Uterus (tissue), 2 donors: ENCODE results near the gene SPACA5B.

Experiments
- CTCF ChIP-seq, 4 experiments: fragments of 200-600 bp in 2 of 4; fragments of 450-650 bp in 2 of 4; sonication (generic) in 2 of 4; IDR thresholded peaks; one replicate each; pipeline ENCODE4 v1.5.1; 2016 to 2019; ENCODE audit warnings: antibody characterized with exemption in 4 of 4, mild to moderate bottlenecking in 2 of 4, moderate library complexity in 1 of 4
- POLR2A ChIP-seq, 2 donors: fragments of 450-650 bp; IDR thresholded peaks; one replicate each; pipeline ENCODE4 v1.6.1; 2016; ENCODE audit warnings: antibody characterized with exemption in 2 of 2, mild to moderate bottlenecking in 1 of 2, moderate library complexity in 1 of 2

GRCh38 chrX:48153769-48154168 is 23.3 kb downstream of the SPACA5B start:
- TF ChIP-seq CTCF (IDR thresholded peaks at IDR 0.05) (no peak), POLR2A (IDR thresholded peaks at IDR 0.05) (no peak)
